Omental fat pad (tissue), 4 donors: ENCODE measurements around the gene CSNK1G1. TPM values are rescaled to one million over a fixed set of nuclear protein-coding genes. Genes with fewer than 3 reads are reported as not detected.

Experiments used
- ATAC-seq: fragments of 150-250 bp; one replicate; pipeline ENCODE4 v1.9.1; 2016; ENCODE audit warnings: mild to moderate bottlenecking, moderate library complexity; ENCODE audit not compliant: low FRiP score
- DNase-seq: peaks from one replicate; pipeline ENCODE4 v3.0.0-alpha.2; 2019; ENCODE audit warnings: low spot score
- total RNA-seq, 4 donors: library from RNA; depleted of rRNA; stranded (reverse); fragments of >200 nt; gene quantifications; one replicate each; pipeline ENCODE4 v1.1.0, GENCODE V29; 2016
- TF ChIP-seq, protein P1 (sequence below), 3 donors: fragments of 450-650 bp; IDR thresholded peaks; one replicate each; pipeline ENCODE4 v1.5.1; 2016 to 2017; ENCODE audit warnings: antibody characterized with exemption in 3 of 3, mild to moderate bottlenecking in 3 of 3, moderate library complexity in 2 of 3

Gene CSNK1G1
- total RNA-seq, 4 donors from 2014 or later = 13.6 to 23.3 (median 21.7) TPM

DNA sequence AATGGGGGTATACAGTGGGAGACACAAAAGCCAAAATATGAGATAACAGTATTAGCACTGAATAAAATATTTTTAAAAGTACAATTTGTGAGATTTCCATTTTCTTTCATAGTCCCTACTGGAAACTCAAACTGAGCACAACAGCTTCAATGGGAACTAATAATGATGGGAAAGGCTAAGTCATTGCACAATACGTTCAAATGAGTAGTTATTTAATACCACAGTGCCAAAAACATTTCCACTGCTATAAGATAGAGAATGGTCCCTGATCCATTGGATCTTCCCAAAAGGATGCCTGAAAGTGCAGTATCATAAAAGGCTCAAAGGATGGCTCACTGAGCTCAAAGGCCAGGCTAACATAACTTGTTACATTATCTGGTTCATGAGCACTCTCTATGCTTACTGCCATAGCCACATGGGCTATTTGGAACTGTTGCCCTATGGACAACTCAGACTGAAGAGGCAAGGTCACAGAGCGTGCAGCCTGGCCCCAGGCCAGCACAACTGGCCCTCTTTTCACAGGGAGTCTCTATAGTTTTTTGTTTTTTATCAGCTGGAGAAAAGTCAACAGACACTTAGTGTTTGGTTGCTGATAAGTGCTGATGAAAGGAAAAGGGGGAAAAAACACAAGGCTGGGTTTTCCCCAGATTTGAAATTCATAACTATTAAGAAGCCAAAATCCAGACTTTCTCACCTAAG lies 139.1 kb downstream of the CSNK1G1 start:
- DNase-seq (no peak), ATAC-seq (peak; percentile 44)
- TF ChIP-seq, protein P1, sequence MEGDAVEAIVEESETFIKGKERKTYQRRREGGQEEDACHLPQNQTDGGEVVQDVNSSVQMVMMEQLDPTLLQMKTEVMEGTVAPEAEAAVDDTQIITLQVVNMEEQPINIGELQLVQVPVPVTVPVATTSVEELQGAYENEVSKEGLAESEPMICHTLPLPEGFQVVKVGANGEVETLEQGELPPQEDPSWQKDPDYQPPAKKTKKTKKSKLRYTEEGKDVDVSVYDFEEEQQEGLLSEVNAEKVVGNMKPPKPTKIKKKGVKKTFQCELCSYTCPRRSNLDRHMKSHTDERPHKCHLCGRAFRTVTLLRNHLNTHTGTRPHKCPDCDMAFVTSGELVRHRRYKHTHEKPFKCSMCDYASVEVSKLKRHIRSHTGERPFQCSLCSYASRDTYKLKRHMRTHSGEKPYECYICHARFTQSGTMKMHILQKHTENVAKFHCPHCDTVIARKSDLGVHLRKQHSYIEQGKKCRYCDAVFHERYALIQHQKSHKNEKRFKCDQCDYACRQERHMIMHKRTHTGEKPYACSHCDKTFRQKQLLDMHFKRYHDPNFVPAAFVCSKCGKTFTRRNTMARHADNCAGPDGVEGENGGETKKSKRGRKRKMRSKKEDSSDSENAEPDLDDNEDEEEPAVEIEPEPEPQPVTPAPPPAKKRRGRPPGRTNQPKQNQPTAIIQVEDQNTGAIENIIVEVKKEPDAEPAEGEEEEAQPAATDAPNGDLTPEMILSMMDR (IDR thresholded peaks at IDR 0.05) = no peak

DNA sequence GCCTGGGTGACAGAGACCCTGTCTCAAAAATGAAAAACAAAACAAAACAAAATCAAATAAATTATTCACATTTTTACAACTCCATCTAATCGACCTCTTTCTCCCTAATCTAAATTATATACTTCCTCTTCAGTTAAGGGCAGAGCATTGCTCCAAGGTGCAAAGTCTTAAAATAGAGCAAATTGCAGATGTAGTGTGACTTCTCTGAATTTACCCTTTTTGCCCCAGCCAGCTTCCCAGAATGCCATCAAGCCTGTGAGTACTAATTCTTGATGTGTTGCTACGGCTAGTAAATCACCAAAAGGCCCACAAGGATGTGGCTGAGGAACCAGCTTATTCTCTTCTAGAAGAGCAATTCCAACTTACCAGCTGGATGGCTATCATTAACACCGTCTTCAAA lies 139.8 kb downstream of the CSNK1G1 start:
- ATAC-seq (no peak), DNase-seq (no peak)
- TF ChIP-seq, protein P1 (IDR thresholded peaks at IDR 0.05) = no peak

DNA sequence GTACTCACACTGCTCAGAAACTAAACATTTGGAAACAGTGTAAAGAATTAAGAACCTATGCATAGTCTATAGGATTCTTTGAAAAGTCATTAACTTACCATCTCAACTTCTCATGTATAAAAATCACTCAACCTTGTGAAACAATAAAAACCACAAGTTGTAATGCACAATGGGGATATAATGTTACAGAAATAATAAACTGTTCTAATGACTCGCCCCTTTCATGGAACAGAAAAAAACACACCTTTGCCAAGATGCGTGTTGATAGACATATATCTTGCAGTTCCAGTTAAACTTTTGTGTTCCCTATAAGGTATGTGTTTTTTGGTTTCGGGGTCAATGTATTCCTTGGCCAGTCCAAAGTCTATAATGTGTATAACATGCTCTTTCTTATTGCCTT lies 142.3 kb downstream of the CSNK1G1 start:
- ATAC-seq (no peak), DNase-seq (no peak)
- TF ChIP-seq, protein P1 (IDR thresholded peaks at IDR 0.05) = no peak

DNA sequence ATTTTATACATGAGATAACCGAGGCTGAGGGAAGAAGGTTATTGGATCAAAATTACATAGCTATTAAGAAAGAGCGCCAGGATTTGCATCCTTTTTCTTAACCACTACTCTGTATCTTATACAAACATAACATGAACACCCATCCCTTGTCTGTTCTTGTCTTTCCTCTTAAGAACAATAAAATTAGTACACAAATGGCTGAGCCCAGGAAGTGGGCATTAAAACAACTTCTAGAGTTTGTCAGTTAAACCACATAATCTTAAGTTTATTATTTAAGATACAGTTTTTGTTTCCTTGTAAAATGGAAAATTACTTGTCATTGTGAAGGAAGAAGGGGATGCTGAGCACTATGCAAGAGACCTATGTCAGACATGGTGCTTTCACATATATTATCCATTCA lies 144.3 kb downstream of the CSNK1G1 start:
- DNase-seq (no peak), ATAC-seq (no peak)
- TF ChIP-seq, protein P1 (IDR thresholded peaks at IDR 0.05) = no peak

DNA sequence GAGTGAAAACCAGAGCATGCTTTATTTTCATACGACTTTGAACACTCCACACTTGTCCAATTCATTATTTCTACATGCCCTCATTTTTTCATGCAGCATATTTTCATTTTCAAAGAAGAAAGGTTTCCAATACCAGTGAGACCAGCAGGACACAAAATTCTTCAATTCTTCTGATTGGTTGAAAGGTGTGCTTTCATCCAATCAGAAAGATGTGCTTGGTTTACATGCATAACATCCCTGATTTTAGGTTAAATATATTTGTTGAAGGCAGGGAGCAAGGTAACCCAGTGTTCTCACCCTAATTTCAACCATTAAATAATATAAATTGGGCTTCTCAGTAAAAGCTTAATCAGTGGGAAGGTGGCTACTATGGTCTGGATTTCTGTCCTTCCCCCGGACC lies 145.6 kb downstream of the CSNK1G1 start:
- TF ChIP-seq, protein P1 (IDR thresholded peaks at IDR 0.05) = no peak
- ATAC-seq = no peak
- no peak for DNase-seq

DNA sequence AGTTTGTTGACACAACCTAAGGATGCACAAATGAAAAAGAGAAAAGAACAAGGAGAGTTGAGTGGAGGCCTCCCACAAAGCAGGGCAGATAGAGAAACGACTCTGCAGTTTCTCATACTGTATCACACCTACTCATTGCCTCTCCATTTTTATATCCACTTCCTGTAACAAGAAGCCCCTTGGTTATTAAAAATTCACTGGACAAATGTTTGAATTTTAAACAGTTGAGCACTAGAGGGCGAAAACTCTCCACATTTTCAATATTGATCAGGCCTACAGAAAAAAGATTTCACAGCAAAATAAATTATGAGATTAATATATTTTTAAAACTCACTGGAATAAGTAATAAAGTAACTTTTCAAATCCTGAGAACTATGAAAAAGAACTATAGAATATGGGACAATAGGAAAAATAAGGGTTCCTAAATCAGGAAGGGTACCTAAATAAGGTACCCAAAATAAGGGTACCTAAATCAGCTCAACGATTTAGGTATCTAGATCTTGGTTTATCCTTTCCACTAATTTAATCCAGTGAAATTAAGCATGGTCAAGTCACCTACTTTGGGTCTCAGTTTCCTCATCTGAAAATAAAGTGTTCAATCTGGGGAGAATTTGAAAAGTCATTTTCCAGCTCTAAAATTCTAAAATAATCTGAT lies 146.2 kb downstream of the CSNK1G1 start:
- ATAC-seq (no peak), DNase-seq (no peak)
- TF ChIP-seq, protein P1 (IDR thresholded peaks at IDR 0.05) = peak in 1 of 3 donors; percentile 19

DNA sequence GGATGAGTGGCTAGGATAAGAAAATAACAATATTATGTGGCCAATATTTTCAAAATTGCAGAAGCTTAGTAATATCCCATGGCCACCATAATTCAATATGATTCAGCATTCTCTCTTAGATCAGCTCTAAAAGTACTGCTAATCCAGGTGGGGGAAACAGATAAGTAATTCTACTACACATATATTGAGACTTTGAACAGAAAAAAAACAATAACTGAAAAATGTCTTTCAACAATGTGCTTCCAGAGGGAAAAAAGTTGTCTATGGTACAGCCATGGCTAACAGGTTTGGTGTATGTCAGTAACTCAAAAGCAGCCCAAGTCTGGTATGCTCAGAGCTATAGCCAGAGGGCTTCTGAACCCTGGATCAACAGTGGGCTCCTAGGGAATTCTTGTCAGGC lies 150.8 kb downstream of the CSNK1G1 start:
- TF ChIP-seq, protein P1 (IDR thresholded peaks at IDR 0.05) = no peak

More for the DNA sequence above, 150.8 kb downstream of the CSNK1G1 start:
- ATAC-seq = no peak
- no peak for DNase-seq
